Measurements from ENCODE around the gene PIK3R2.

GRCh38 chr19:18216789-18217188, 63.8 kb downstream of the PIK3R2 start:
- TF ChIP-seq CTCF (IDR thresholded peaks at IDR 0.05; ENCODE audit: insufficient read depth, low read length, poor library complexity, severe bottlenecking) (no peak), EZH2phosphoT487 (conservative IDR thresholded peaks at IDR 0.05; ENCODE audit: low read length) (no peak)

All from SU-DHL-6 (cell line).